ENCODE data around the gene ATG5. TPM values are rescaled to one million over a fixed set of nuclear protein-coding genes. Genes with fewer than 3 reads are reported as not detected.

ATG5 gene
- total RNA-seq, 1 donor = 45.4 TPM

DNA sequence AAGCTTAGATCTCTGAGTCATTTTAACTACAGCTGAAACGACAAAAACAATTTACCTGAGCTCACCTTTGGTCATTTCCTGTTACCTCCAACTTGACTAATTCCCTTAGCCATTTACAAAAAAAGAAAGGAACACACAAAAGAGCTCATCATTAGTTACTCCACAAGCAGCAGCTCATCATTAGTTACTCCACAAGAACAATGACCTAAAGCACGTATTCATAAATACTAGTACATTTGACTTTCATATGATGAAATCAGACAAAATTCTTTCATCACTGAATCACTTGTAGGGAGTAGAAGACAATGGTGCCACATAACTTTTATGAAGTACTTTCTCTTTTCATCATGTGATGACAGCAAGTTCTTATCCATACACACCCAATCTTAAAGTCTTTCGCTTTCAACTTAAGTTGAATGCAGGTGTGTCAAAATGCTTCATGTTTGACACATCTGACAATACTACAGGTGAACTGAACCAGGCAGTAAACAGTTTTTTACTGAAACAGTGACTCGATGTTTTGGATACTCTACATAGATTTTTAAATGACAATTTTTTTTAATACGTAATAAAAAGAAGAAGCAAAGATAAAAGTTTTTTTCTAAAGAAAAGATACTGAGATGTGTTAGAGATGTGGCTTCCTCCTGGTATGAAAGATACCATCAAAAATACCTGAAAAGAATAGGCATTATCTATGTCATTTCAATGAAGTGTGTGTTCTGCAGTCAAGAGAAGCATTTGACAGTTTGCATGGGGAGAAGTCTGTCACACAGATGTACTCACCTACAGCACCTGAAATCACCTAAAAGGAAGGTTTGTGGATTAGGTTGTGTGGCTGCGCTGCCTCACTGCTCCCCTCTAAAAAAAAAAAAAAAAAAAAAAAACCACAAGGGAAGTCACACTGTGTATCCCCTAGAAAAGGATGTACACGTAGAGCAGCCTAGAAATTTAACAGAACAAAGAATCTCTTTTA is 130.3 kb downstream of the ATG5 start:
- TF ChIP-seq, protein P1, sequence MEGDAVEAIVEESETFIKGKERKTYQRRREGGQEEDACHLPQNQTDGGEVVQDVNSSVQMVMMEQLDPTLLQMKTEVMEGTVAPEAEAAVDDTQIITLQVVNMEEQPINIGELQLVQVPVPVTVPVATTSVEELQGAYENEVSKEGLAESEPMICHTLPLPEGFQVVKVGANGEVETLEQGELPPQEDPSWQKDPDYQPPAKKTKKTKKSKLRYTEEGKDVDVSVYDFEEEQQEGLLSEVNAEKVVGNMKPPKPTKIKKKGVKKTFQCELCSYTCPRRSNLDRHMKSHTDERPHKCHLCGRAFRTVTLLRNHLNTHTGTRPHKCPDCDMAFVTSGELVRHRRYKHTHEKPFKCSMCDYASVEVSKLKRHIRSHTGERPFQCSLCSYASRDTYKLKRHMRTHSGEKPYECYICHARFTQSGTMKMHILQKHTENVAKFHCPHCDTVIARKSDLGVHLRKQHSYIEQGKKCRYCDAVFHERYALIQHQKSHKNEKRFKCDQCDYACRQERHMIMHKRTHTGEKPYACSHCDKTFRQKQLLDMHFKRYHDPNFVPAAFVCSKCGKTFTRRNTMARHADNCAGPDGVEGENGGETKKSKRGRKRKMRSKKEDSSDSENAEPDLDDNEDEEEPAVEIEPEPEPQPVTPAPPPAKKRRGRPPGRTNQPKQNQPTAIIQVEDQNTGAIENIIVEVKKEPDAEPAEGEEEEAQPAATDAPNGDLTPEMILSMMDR (IDR thresholded peaks at IDR 0.05; ENCODE audit: insufficient read depth, low read length) = no peak
- DNase-seq (ENCODE audit: low read depth) = peak; percentile 76
- no peak overlapping the region for H3K4me3 ChIP-seq (ENCODE audit: low read depth, low read length)

DNA sequence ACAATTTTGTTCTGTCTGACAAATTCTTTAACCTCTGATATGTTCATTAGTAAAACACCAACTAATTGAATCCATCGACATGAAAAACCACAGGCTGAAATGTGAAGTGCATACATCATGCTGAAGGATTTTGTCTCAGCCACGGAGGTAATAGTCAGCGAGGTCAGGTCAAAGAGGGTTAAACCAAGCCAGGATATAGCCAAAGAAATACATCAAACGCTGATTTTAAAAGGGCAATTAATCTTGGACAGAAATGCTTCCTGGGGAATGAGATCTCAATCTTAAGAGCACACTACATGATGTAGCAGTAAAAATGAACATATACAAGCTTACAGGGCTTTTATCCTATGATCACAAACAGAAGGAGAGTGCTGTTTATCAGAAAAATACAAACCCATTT is 132.7 kb downstream of the ATG5 start:
- TF ChIP-seq, protein P1 (IDR thresholded peaks at IDR 0.05; ENCODE audit: insufficient read depth, low read length) = no peak
- peak; percentile 35 for DNase-seq (ENCODE audit: low read depth)
- H3K4me3 ChIP-seq (ENCODE audit: low read depth, low read length) = no peak overlapping the region

DNA sequence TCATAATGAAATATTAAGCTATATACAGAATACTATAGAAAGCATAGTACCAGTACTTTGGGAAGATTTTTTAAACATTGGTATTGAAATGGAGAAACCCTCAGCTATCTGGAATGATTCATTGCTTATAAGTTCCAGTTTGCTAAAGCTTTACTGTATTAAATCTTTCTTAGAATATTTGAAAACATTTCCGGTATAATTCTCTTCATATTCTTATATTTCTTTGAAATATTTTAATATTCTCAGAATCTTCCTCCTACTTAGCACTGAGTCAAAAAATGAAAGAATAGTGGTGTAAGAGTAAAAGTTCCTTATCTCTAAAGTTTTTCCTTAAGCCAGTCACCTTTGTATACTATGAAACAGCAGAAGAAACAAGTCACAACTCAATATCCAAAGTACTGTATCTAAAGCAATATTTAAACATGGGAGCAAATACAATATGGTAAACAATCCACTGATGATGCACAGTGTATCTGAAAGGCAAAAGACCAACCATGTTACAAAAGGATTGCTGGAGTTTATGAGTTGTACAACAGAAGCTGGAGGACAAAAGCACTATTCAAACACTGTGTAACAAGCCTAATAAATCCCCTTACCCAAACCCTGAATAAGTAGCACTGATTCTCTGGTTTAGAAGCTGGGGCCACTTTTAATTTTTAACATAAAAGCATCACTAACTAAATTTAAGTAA is 137.3 kb downstream of the ATG5 start:
- TF ChIP-seq, protein P1 (IDR thresholded peaks at IDR 0.05; ENCODE audit: insufficient read depth, low read length) = no peak
- no peak overlapping the region for H3K4me3 ChIP-seq (ENCODE audit: low read depth, low read length)
- DNase-seq (ENCODE audit: low read depth) = no peak

DNA sequence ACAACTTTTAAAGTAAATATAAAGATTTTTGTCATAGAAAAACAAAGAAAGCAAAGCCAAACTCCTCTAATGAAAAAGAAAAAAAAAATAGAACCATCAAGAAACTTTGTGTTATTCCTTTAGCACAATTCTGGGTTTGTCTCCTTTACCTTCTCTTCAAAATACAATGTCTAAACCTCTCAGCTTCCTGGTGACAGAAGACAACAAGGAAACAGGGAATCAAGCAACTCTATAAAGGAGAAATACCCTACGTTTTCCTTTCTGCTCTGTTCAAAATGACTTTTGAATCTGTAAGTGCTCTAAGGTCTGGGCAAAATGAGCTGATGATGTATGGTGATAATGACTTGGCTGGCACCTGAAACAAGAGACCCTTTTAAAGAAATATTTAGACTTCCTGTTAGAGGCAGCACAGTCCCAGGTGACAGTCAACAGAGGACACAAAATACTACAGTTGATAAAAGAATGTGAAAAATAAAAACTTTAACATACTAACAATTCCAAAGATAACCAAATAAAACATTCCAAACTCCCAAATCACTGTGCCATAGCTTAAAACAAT is 138.1 kb downstream of the ATG5 start:
- DNase-seq (ENCODE audit: low read depth) = no peak

DNA sequence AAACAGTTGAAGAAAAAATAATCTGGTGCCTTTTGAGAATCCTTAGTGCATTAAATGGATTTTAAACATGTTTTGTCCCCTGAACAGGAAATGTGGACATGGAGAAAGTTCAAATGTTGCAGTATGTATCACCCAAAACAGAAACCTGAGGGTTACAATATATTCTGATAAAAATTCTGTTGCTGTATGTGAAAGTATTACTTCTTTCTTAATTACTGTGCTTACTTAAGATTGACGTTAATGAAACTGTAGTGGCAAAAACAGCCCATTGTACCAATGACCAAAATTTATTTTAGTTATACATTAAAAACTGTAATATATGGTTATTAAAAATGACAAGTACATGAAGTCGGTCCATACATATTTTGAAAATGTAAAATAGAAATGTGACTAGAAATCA is 138.8 kb downstream of the ATG5 start:
- no peak for DNase-seq (ENCODE audit: low read depth)
- TF ChIP-seq, protein P1 (IDR thresholded peaks at IDR 0.05; ENCODE audit: insufficient read depth, low read length) = no peak
- no peak overlapping the region for H3K4me3 ChIP-seq (ENCODE audit: low read depth, low read length)

More for the DNA sequence above, 138.1 kb downstream of the ATG5 start:
- TF ChIP-seq, protein P1 (IDR thresholded peaks at IDR 0.05; ENCODE audit: insufficient read depth, low read length) = no peak
- H3K4me3 ChIP-seq (ENCODE audit: low read depth, low read length) = no peak overlapping the region

DNA sequence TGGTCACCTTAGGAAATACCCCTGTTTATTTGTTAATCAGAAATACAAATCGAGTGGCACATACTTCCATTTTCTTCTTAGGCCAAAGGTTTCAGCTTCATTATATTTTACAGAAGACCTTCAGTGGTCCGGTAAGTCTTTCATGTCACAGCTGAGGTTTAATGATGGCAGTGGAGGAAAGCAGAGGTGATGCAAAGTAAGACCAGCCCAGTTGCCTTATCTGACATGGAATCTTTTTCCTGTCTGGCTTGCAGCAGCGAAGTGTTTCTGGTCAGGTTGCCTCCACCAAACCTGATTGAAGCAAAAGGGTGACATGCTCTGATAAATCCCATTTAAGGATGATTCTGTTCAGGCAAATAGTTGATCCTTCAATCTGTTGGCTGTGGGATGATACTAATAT is 139.4 kb downstream of the ATG5 start:
- no peak overlapping the region for H3K4me3 ChIP-seq (ENCODE audit: low read depth, low read length)
- DNase-seq (ENCODE audit: low read depth) = no peak
- TF ChIP-seq, protein P1 (IDR thresholded peaks at IDR 0.05; ENCODE audit: insufficient read depth, low read length) = no peak

Measured in fibroblast of the aortic adventitia (primary cell).